PC-3 (cell line): Measurements from ENCODE around the gene SP140L. TPM values are rescaled to one million over a fixed set of nuclear protein-coding genes. Genes with fewer than 3 reads are reported as not detected.
"Not testable (repeated sequence)": the region's sequence is repeated elsewhere in the genome, so short reads cannot be mapped to it uniquely, and the experiment has no call there.

ENCODE experiments used
- ATAC-seq: fragments of 200-7000 bp; cut with Tn5 transposase; 2 replicates; pipeline ENCODE4 v1.9.1; 2020; ENCODE audit warnings: mild to moderate bottlenecking, moderate library complexity
- BruUV-seq: library from RNA; stranded (reverse); fragments of 400-500 nt; replicated peaks from 2 replicates; lab custom pipeline; 2021; lab: Mats Ljungman, UMichigan
- CTCF ChIA-PET: fragments of 300-600 bp; sonication (Branson Sonifier 250); formaldehyde crosslinking; loops from one replicate; lab custom pipeline; 2022; ENCODE audit warnings: antibody characterized with exemption; lab: Charles Lee
- POLR2A ChIA-PET: fragments of 300-600 bp; sonication (Branson Sonifier 250); formaldehyde crosslinking; loops from one replicate; lab custom pipeline; 2022; ENCODE audit warnings: antibody characterized with exemption; ENCODE audit not compliant: unreplicated experiment; lab: Charles Lee
- DNase-seq: peaks from one replicate; pipeline ENCODE4 v3.0.0-alpha.2; 2015
- H2AFZ ChIP-seq: fragments of 300-600 bp; sonication (generic); 2 replicates; pipeline ENCODE4 v1.6.0; 2016; ENCODE audit warnings: antibody characterized with exemption, low read length
- H3F3A ChIP-seq: fragments of 300-600 bp; sonication (generic); one replicate; pipeline ENCODE4 v1.6.0; 2017; ENCODE audit warnings: antibody characterized with exemption, low read length, control low read depth, mild to moderate bottlenecking; ENCODE audit not compliant: unreplicated experiment
- H3K27ac ChIP-seq: fragments of 300-600 bp; sonication (generic); 2 replicates; pipeline ENCODE4 v1.5.1; 2016; ENCODE audit warnings: mild to moderate bottlenecking, low read length
- H3K27me3 ChIP-seq: fragments of 300-600 bp; sonication (generic); 2 replicates; pipeline ENCODE4 v1.6.1; 2016; ENCODE audit warnings: low read length, mixed read lengths
- H3K36me3 ChIP-seq: fragments of 300-600 bp; sonication (generic); 2 replicates; pipeline ENCODE4 v1.6.1; 2016; ENCODE audit warnings: low read depth, mixed run types, low read length, mixed read lengths
- H3K4me1 ChIP-seq: fragments of 300-600 bp; sonication (generic); 2 replicates; pipeline ENCODE4 v1.5.1; 2016; ENCODE audit warnings: low read length; ENCODE audit not compliant: insufficient read depth
- H3K4me2 ChIP-seq: fragments of 300-600 bp; sonication (generic); 2 replicates; pipeline ENCODE4 v1.6.0; 2016; ENCODE audit warnings: low read length
- H3K4me3 ChIP-seq: fragments of 300-600 bp; sonication (generic); 2 replicates; pipeline ENCODE4 v1.5.1; 2016; ENCODE audit warnings: mild to moderate bottlenecking, low read length, mixed read lengths
- H3K79me2 ChIP-seq: fragments of 300-600 bp; sonication (generic); 2 replicates; pipeline ENCODE4 v1.6.1; 2017; ENCODE audit warnings: low read length, mixed read lengths
- H3K9ac ChIP-seq: fragments of 300-600 bp; sonication (generic); 2 replicates; pipeline ENCODE4 v1.6.0; 2016; ENCODE audit warnings: mild to moderate bottlenecking, low read length
- H3K9me2 ChIP-seq: fragments of 300-600 bp; sonication (generic); replicated peaks from 2 replicates; pipeline ENCODE4 v1.6.1; 2016; ENCODE audit warnings: mixed run types, low read length, mixed read lengths
- H3K9me3 ChIP-seq: fragments of 300-600 bp; sonication (generic); 2 replicates; pipeline ENCODE4 v1.6.1; 2016; ENCODE audit warnings: low read length, mixed read lengths
- H4K20me1 ChIP-seq: fragments of 300-600 bp; sonication (generic); 2 replicates; pipeline ENCODE4 v1.6.1; 2016; ENCODE audit warnings: low read length, mixed read lengths
- EZH2 ChIP-seq: fragments of 300-600 bp; sonication (generic); IDR thresholded peaks from one replicate; pipeline ENCODE4 v1.6.1; 2017; ENCODE audit warnings: antibody characterized with exemption, mild to moderate bottlenecking, low read length; ENCODE audit not compliant: unreplicated experiment
- EZH2phosphoT487 ChIP-seq: fragments of 300-600 bp; sonication (generic); IDR thresholded peaks from 2 replicates; pipeline ENCODE4 v1.6.1; 2018; ENCODE audit warnings: mild to moderate bottlenecking, antibody characterized with exemption, low read length, borderline replicate concordance
- intact Hi-C: fragments of 100-400 bp; cut with micrococcal nuclease; formaldehyde crosslinking; loops from 2 replicates; pipeline ENCODE4 v1.9.0; 2023
- total RNA-seq: library from RNA; depleted of rRNA; stranded (reverse); fragments of >200 nt; gene quantifications from 2 replicates; pipeline ENCODE4 v1.2.3, GENCODE V29; 2014
- TF ChIP-seq, protein P1 (sequence below): fragments of 300-600 bp; sonication (generic); conservative IDR thresholded peaks from 2 replicates; pipeline ENCODE4 v1.5.1; 2017; ENCODE audit warnings: antibody characterized with exemption, low read depth, mild to moderate bottlenecking, low read length

Gene SP140L
- total RNA-seq, 1 experiment from 2014 or later: 2.8 TPM

DNA sequence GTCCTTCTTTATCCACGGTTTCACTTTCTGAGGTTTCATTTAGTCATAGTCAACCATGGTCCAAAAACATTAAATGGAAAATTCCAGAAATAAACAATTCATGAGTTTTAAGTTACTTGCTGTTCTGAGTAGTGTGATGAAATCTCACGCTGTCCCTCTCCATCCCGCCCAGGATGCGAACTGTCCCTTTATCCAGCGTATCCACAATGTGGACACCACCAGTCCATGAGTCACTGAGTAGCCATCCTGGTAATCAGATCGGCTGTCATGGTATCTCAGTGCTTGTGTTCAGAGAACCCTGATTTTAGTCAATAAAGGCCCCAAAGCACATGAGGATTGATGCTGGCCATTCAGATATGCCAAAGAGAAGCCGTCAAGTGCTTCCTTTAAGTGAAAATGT is 3.7 kb downstream of the SP140L start:
- Histone ChIP-seq H3K9me2 (no peaks in the 10 kb centered on the region), H3K4me2 (no peak overlapping the region), H4K20me1 (no peaks in the 10 kb centered on the region), H3F3A (no peaks in the 10 kb centered on the region), H3K9me3 (no peaks in the 10 kb centered on the region), H3K4me3 (no peak overlapping the region), H3K79me2 (peaks cover 11% of the 10 kb centered on the region; the same call in 1 of the 2 replicates), H3K27me3 (no peaks in the 10 kb centered on the region), H3K27ac (no peak overlapping the region), H3K9ac (no peak overlapping the region), H2AFZ (no peak overlapping the region), H3K36me3 (no peaks in the 10 kb centered on the region), H3K4me1 (peaks cover 14% of the 10 kb centered on the region; the same call in 1 of the 2 replicates)
- intact Hi-C loops: no loop called here
- TF ChIP-seq EZH2 (no peak), EZH2phosphoT487 (no peak)
- TF ChIP-seq, protein P1, sequence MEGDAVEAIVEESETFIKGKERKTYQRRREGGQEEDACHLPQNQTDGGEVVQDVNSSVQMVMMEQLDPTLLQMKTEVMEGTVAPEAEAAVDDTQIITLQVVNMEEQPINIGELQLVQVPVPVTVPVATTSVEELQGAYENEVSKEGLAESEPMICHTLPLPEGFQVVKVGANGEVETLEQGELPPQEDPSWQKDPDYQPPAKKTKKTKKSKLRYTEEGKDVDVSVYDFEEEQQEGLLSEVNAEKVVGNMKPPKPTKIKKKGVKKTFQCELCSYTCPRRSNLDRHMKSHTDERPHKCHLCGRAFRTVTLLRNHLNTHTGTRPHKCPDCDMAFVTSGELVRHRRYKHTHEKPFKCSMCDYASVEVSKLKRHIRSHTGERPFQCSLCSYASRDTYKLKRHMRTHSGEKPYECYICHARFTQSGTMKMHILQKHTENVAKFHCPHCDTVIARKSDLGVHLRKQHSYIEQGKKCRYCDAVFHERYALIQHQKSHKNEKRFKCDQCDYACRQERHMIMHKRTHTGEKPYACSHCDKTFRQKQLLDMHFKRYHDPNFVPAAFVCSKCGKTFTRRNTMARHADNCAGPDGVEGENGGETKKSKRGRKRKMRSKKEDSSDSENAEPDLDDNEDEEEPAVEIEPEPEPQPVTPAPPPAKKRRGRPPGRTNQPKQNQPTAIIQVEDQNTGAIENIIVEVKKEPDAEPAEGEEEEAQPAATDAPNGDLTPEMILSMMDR: no peak
- no TSS peak for BruUV-seq
- no peak for DNase-seq
- CTCF ChIA-PET: no interaction called here
- ATAC-seq: no peak
- POLR2A ChIA-PET: no interaction called here

- BruUV-seq: no TSS peak
- H2AFZ ChIP-seq: no peak overlapping the region
Measured at GRCh38 chr2:230335461-230335863, 8.5 kb downstream of the SP140L start.

DNA sequence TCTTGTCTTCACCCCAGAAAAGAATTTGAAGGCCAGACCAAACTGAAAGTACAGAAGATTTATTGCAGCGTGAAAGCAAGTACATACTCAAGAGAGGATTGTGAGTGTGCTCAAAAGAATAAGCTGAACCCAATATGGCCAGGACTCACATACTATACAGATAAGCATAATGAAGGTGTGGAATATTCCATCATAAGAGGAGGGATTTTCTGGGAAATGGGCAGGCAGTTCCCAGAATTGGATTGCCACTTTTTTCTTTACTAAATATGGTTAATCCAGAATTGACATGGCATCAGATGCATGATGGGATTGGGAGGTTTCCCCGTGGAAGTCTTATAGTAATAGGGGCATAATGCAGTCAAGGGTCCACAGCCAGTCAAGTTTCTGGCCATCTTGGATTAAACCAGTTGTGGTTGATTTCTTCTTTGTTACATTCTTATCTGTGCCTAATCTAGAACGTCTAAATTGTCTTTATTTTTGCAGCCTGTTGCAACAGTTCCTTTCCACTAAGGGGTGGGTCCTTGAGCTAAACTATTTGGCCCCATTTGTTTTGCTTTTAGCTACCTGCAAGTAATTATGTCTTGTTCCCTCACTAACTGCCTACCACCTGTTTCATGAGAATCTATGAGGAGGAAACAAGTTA is 9.0 kb downstream of the SP140L start:
- Histone ChIP-seq H3K36me3 (no peaks in the 10 kb centered on the region), H3K27ac (no peak overlapping the region), H3K27me3 (no peaks in the 10 kb centered on the region), H3K4me1 (no peaks in the 10 kb centered on the region), H3F3A (no peaks in the 10 kb centered on the region), H3K9me2 (no peaks in the 10 kb centered on the region), H3K9me3 (no peaks in the 10 kb centered on the region), H4K20me1 (no peaks in the 10 kb centered on the region), H3K4me3 (no peak overlapping the region), H3K79me2 (no peaks in the 10 kb centered on the region), H2AFZ (no peak overlapping the region), H3K9ac (no peak overlapping the region), H3K4me2 (no peak overlapping the region)
- POLR2A ChIA-PET: interaction anchor here (0.6 kb wide), 1 partner anchor 199 kb away, joined by 4 read pairs; no protein-coding TSS in a partner anchor
- CTCF ChIA-PET: no interaction called here
- no peak for ATAC-seq
- no TSS peak for BruUV-seq
- no peak for DNase-seq
- TF ChIP-seq EZH2 (no peak), EZH2phosphoT487 (no peak)
- TF ChIP-seq, protein P1: no peak
- intact Hi-C loops: no loop called here

More at GRCh38 chr2:230335461-230335863, 8.5 kb downstream of the SP140L start:
- no peaks in the 10 kb centered on the region for H3K9me3 ChIP-seq
- no peaks in the 10 kb centered on the region for H4K20me1 ChIP-seq
- DNase-seq (peak; percentile 12), ATAC-seq (no peak)
- no peaks in the 10 kb centered on the region for H3K4me1 ChIP-seq
- no peaks in the 10 kb centered on the region for H3K9me2 ChIP-seq
- no peak overlapping the region for H3K27ac ChIP-seq
- no peak overlapping the region for H3K4me2 ChIP-seq
- H3K9ac ChIP-seq: no peak overlapping the region
- H3K27me3 ChIP-seq: no peaks in the 10 kb centered on the region
- H3K36me3 ChIP-seq: no peaks in the 10 kb centered on the region
- H3F3A ChIP-seq: no peaks in the 10 kb centered on the region
- H3K79me2 ChIP-seq: no peaks in the 10 kb centered on the region
- no peak overlapping the region for H3K4me3 ChIP-seq
- CTCF ChIA-PET: no interaction called here
- POLR2A ChIA-PET: no interaction called here
- intact Hi-C loops: no loop called here
- TF ChIP-seq, protein P1: no peak
- no peak for TF ChIP-seq EZH2
- no peak for TF ChIP-seq EZH2phosphoT487

DNA sequence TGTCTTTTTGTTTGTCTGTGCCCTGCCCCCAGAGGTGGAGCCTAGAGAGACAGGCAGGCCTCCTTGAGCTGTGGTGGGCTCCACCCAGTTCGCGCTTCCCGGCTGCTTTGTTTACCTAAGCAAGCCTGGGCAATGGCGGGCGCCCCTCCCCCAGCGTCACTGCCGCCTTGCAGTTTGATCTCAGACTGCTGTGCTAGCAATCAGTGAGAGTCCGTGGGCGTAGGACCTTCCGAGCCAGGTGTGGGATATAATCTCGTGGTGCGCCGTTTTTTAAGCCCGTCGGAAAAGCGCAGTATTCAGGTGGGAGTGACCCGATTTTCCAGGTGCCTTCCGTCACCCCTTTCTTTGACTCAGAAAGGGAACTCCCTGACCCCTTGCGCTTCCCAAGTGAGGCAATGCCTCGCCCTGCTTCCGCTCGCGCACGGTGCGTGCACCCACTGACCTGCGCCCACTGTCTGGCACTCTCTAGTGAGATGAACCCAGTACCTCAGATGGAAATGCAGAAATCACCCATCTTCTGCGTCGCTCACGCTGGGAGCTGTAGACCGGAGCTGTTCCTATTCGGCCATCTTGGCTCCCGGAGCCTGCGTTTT is 15.0 kb downstream of the SP140L start:
- ATAC-seq, intact Hi-C loops, POLR2A ChIA-PET, H3K9me3 ChIP-seq, H3K4me1 ChIP-seq, H3K79me2 ChIP-seq, DNase-seq, H3K9ac ChIP-seq, H3K9me2 ChIP-seq, H3K4me3 ChIP-seq, H3K27ac ChIP-seq, H3F3A ChIP-seq, H2AFZ ChIP-seq, CTCF ChIA-PET, H4K20me1 ChIP-seq, H3K36me3 ChIP-seq, H3K27me3 ChIP-seq, H3K4me2 ChIP-seq, BruUV-seq: not testable (repeated sequence)
